H4 (cell line): Measurements from ENCODE around the gene CUTC. TPM values are rescaled to one million over a fixed set of nuclear protein-coding genes. Genes with fewer than 3 reads are reported as not detected.
"Not testable (repeated sequence)": the region's sequence is repeated elsewhere in the genome, so short reads cannot be mapped to it uniquely, and the experiment has no call there.

Source experiments
- DNase-seq: peaks from one replicate; pipeline ENCODE4 v3.0.0-alpha.2; 2015; ENCODE audit warnings: low spot score
- total RNA-seq: library from RNA; depleted of rRNA; stranded (reverse); fragments of >200 nt; shearing (Covaris generic); gene quantifications from 2 replicates; pipeline ENCODE4 v1.2.3, GENCODE V29; 2014

CUTC gene
- total RNA-seq, 1 experiment from 2014 or later: 36.8 TPM

- no peak for DNase-seq
Observed at GRCh38 chr10:99742701-99743100, 10.7 kb downstream of the CUTC start.

- DNase-seq: no peak
Observed at GRCh38 chr10:99743841-99744240, 11.8 kb downstream of the CUTC start.

GRCh38 chr10:99746166-99746565 lies 14.1 kb downstream of the CUTC start:
- not testable (repeated sequence) for DNase-seq

GRCh38 chr10:99748823-99749451 lies 16.9 kb downstream of the CUTC start:
- no peak for DNase-seq

- no peak for DNase-seq
Observed at GRCh38 chr10:99750641-99751040, 18.6 kb downstream of the CUTC start.

GRCh38 chr10:99754670-99755069 lies 22.6 kb downstream of the CUTC start:
- no peak for DNase-seq

- no peak for DNase-seq
Observed at GRCh38 chr10:99756159-99756558, 24.1 kb downstream of the CUTC start.

GRCh38 chr10:99758211-99758891 lies 26.3 kb downstream of the CUTC start:
- DNase-seq: no peak

- DNase-seq: no peak
Observed at GRCh38 chr10:99760321-99760720, 28.3 kb downstream of the CUTC start.

- no peak for DNase-seq
Observed at GRCh38 chr10:99761365-99761764, 29.3 kb downstream of the CUTC start.

GRCh38 chr10:99765672-99766301 lies 33.8 kb downstream of the CUTC start:
- no peak for DNase-seq

- DNase-seq: no peak
Observed at GRCh38 chr10:99766302-99766681, 34.3 kb downstream of the CUTC start.

GRCh38 chr10:99767901-99768300 lies 35.9 kb downstream of the CUTC start:
- no peak for DNase-seq

- no peak for DNase-seq
Observed at GRCh38 chr10:99768556-99768955, 36.5 kb downstream of the CUTC start.

GRCh38 chr10:99769706-99770105 lies 37.7 kb downstream of the CUTC start:
- DNase-seq: no peak

GRCh38 chr10:99770408-99771045 lies 38.5 kb downstream of the CUTC start:
- no peak for DNase-seq

- peak; percentile 78 for DNase-seq
Observed at GRCh38 chr10:99775850-99776249, 43.8 kb downstream of the CUTC start.

GRCh38 chr10:99777918-99778714 lies 46.1 kb downstream of the CUTC start:
- DNase-seq: peak; percentile 44

GRCh38 chr10:99779335-99779734 lies 47.3 kb downstream of the CUTC start:
- peak; percentile 92 for DNase-seq

- DNase-seq: no peak
Observed at GRCh38 chr10:99781734-99782429, 49.8 kb downstream of the CUTC start.
